IPS DF 6.9 (cell line): ENCODE measurements around the gene KCNIP2.

Experiments used
- DNase-seq: peaks from one replicate; pipeline ENCODE4 v3.0.0-alpha.2; 2013; ENCODE audit warnings: low read depth, low spot score
- H3K27ac ChIP-seq: one replicate; pipeline ENCODE4 v1.5.1; 2013; ENCODE audit warnings: low read length, control low read depth
- H3K27me3 ChIP-seq: 2 replicates; pipeline ENCODE4 v1.6.1; 2013; ENCODE audit warnings: mild to moderate bottlenecking, low read length; ENCODE audit not compliant: control insufficient read depth, insufficient read depth
- H3K36me3 ChIP-seq: 2 replicates; pipeline ENCODE4 v1.6.1; 2013; ENCODE audit warnings: low read length; ENCODE audit not compliant: control insufficient read depth, insufficient read depth
- H3K4me1 ChIP-seq: 2 replicates; pipeline ENCODE4 v1.6.1; 2013; ENCODE audit warnings: low read length; ENCODE audit not compliant: control insufficient read depth, insufficient read depth
- H3K4me3 ChIP-seq: 2 replicates; pipeline ENCODE4 v1.5.1; 2013; ENCODE audit warnings: mild to moderate bottlenecking, low read length
- H3K9me3 ChIP-seq: 2 replicates; pipeline ENCODE4 v1.6.1; 2013; ENCODE audit warnings: low read length, inconsistent platforms; ENCODE audit not compliant: control insufficient read depth, insufficient read depth
- WGBS: extraction: QIAGEN DNeasy Blood & Tissue Kit; methylation state at CpG from one replicate; pipeline ENCODE4 v1.1.7; 2013; ENCODE audit warnings: mixed read lengths, missing lambda C conversion rate; ENCODE audit not compliant: insufficient read length, insufficient coverage; 5-methylcytosine and 5-hydroxymethylcytosine counted together

Gene KCNIP2

DNA sequence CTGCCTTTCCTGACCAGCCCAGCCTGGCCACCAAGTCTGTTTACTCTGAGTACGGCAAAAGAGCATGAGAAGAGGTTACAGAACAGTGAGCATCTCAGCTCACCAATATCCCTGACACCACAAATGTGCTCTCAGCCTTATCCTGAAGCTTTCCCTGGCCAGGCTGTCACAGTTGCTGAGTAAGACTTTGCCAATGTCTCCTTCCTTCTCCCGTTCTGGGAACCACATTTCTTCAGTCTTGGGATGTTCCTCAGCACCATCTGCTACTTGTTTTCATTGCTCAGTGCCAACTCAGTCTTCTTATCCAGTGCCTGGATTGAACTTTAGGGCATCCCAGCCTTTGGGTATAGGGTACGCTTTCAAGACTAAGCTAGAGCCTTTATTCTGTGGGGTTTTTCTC lies 7.1 kb upstream of the KCNIP2 start:
- Histone ChIP-seq H3K4me1 (no peaks in the 10 kb centered on the region), H3K27ac (no peak overlapping the region), H3K27me3 (no peaks in the 10 kb centered on the region), H3K36me3 (no peaks in the 10 kb centered on the region), H3K4me3 (no peak overlapping the region), H3K9me3 (no peaks in the 10 kb centered on the region)
- DNase-seq, result no peak
- WGBS, result no CpG with 5 or more reads among the region's 3 CpGs

DNA sequence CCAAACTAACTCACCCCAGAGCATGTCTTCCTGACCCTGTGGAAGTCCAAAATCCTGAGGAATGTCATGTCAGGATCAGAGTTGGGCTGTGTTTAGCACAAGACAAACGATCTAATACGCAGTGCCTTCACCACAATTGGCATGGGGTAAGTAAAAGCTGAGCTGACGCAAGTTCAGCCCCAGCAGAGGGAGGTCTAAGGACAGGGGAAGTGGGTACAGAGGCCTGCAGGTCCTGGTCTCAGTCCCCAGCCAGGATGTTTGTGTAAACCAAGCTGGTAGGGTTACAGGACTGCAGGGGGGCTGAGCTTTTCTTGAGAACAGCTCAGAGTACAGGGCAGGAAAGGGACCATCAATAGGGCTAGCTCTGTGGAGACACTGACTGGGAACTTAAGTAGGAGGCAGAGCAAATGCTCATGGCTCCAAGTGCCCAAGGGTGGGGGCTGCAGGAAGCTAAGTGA lies 5.3 kb upstream of the KCNIP2 start:
- H3K4me3 ChIP-seq, result no peak overlapping the region
- no peaks in the 10 kb centered on the region for H3K27me3 ChIP-seq
- WGBS, result no CpG with 5 or more reads among the region's 3 CpGs
- no peak overlapping the region for H3K27ac ChIP-seq
- DNase-seq, result no peak
- no peaks in the 10 kb centered on the region for H3K36me3 ChIP-seq
- no peaks in the 10 kb centered on the region for H3K4me1 ChIP-seq
- H3K9me3 ChIP-seq, result no peaks in the 10 kb centered on the region

DNA sequence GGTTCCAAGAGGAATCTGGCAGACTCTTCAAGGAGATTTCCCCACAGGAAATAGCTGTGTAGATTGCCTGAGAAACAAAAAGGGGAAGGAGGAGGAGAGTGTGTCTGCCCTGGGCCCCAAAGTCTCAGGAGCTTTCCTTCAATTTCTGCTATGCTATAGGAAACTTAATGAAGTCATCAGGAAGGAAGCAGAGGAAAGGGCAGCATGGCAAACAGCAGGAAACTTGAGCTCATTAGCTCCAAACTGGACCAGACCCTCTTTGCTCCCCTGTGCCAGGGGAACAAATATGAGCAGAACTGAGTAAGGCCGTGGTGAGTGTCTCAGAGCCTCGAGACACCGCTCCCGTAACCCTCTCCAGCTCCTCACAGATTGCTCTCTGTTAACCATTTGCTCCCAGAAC lies 4.8 kb upstream of the KCNIP2 start:
- H3K27me3 ChIP-seq, result no peaks in the 10 kb centered on the region
- no peak for DNase-seq
- H3K36me3 ChIP-seq, result no peaks in the 10 kb centered on the region
- H3K4me1 ChIP-seq, result no peaks in the 10 kb centered on the region
- no CpG with 5 or more reads among the region's 4 CpGs for WGBS
- no peak overlapping the region for H3K4me3 ChIP-seq
- H3K9me3 ChIP-seq, result no peaks in the 10 kb centered on the region
- no peak overlapping the region for H3K27ac ChIP-seq

DNA sequence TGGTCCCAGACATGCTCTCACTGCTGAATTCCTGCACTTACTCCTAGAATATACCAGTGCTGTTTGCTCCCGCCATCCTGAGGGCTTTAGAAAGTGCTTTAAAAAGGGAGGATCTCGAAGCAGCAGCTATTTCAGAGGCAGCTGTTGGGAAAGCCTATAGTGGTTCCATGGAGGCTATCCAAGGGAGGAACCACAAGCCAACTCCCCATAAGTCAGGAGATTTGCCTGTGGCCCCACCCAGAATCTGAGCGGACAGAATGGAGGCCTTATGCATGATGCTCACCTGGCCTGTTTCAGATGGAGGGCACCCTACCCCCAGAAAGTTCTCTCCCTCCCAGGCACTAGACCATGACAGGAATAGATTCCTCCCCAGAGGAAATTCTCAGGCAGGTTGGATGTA lies 2.3 kb upstream of the KCNIP2 start:
- Histone ChIP-seq H3K9me3 (no peaks in the 10 kb centered on the region), H3K4me3 (no peak overlapping the region), H3K4me1 (peaks cover 3% of the 10 kb centered on the region; the same call in 1 of the 2 replicates), H3K27ac (no peak overlapping the region), H3K27me3 (no peaks in the 10 kb centered on the region; the same call in 1 of the 2 replicates), H3K36me3 (no peaks in the 10 kb centered on the region)
- WGBS, result no CpG with 5 or more reads among the region's 3 CpGs
- no peak for DNase-seq

DNA sequence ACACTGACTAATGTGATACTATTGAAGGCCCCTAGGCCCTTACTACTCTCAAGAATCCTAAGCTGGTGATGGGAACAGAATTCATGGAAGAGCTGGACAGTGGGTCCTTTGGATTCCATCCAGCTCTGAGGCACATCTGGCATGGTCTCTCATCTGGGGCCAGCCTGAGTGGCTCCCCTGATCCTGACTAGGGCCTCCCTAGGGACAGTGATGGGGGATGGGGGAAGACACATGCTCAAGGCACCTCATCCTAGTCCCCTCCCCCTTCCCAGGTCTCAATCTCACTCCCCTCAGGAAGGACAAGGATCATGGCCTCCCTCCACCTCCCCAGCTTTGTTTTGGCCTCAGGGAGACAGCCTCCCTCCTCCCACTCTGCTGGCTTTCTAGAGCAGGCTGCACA lies 1.8 kb downstream of the KCNIP2 start:
- Histone ChIP-seq H3K27ac (no peak overlapping the region), H3K36me3 (no peaks in the 10 kb centered on the region), H3K4me1 (peaks cover 4% of the 10 kb centered on the region; the same call in 1 of the 2 replicates), H3K9me3 (no peaks in the 10 kb centered on the region), H3K27me3 (no peaks in the 10 kb centered on the region; the same call in 1 of the 2 replicates), H3K4me3 (no peak overlapping the region)
- no peak for DNase-seq

DNA sequence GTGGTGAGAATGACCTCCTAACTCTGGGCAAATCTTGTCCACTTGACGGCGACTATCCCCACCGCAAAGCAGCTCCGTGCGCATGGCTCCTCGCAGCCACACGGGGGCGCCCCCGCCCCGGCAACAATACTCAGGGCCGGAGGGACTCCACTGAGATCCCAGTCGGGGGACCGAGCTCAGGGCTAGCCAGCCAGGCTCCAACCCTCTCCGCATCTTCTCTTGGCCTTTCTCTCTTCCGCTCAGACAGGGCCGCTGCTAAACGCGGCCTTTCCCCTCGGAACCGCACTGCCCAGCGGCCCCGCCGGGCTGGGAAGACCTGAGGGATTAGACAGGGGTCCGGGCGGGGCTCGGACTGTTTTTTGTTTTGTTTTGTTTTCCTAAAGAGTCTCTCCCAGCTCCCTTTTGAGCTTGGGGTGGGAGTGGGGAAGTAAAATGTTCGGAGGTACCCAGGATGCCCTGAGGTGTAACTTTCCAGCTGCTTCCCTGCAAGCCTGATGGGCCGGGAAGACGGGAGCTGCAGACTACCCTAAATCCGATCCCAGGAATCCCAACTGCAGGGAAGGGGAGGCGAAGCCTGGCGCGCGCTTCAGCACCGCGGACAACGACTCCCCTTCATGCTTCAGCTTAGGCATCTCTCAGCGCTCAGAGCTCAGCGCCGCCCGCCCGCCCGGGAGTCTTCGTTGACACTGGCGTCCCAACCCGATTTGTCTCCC lies 2.7 kb downstream of the KCNIP2 start:
- no peak overlapping the region for H3K27ac ChIP-seq
- WGBS, result no CpG with 5 or more reads among the region's 46 CpGs

DNA sequence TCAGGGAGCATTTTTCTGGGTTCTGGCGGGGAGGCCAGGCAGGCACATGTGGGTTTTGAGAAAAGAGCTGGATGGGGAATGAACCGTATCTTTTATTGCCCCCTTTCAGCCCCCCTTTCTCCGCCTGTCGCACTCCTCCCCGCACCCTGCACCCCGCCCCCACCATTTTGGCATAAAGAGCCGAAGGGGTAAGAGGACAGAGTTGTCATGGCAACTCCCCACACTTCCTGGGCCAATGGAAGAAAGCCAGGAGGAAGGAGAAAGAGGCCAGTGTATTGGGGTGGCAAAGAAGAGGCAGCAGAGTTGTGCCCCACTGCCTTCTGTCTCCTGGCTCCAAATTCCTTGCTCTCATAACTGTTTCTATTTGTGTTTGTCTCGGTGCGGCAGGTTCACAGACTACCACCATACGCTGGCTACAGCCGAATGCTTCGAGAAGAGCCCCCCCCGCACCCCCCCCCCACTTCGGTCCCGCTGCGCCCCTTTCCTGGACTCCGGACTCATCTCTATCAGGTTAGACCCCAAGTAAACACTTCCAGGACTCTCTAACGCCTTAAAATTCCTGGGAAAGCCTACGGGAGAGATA lies 3.4 kb downstream of the KCNIP2 start:
- no peaks in the 10 kb centered on the region; the same call in 1 of the 2 replicates for H3K27me3 ChIP-seq

More for the DNA sequence above, 2.7 kb downstream of the KCNIP2 start:
- Histone ChIP-seq H3K4me1 (peaks cover 4% of the 10 kb centered on the region; the same call in 1 of the 2 replicates), H3K27me3 (no peaks in the 10 kb centered on the region; the same call in 1 of the 2 replicates), H3K9me3 (no peaks in the 10 kb centered on the region), H3K36me3 (no peaks in the 10 kb centered on the region), H3K4me3 (peak overlapping the region; percentile 15; the same call in 1 of the 2 replicates)
- DNase-seq, result peak; percentile 84

DNA sequence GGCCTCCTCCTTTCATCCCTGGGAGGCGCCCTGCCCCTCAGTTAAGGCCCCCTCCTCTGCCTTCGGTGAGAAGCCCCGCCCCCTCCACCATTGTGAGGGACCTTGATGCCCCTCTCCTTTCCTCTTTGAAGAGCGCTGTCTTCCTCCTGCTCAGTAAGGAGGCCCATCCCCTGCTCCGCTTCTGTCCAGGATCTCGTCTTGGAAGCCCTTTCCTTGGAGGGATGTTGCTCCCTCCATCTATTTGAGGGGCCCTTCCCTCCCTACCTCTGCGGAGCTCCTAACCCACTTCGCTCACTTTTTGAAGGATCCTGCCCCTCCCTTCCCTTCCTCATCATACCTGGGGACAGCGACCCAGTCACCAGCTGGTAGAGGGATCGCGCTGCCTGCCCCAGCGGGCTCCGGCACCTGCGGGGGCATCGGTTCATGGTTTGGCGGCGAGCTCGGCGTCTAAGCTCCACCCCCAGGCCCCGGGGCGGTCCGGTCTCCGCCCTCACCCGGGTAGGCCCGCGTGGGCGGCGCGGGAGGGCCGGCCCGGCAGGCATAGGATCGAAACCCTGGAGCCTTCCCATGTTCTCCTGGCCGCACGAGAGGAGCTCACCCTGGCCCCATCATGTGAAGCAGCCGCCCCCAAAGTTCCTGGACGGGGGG lies 4.1 kb downstream of the KCNIP2 start:
- no CpG with 5 or more reads among the region's 36 CpGs for WGBS
- Histone ChIP-seq H3K9me3 (no peaks in the 10 kb centered on the region), H3K4me3 (peak overlapping the region; percentile 67; the same call in 1 of the 2 replicates), H3K4me1 (peaks cover 4% of the 10 kb centered on the region; the same call in 1 of the 2 replicates), H3K27ac (no peak overlapping the region), H3K36me3 (no peaks in the 10 kb centered on the region), H3K27me3 (no peaks in the 10 kb centered on the region; the same call in 1 of the 2 replicates)
- no peak for DNase-seq

More for the DNA sequence above, 3.4 kb downstream of the KCNIP2 start:
- Histone ChIP-seq H3K4me3 (peak overlapping the region; percentile 67; the same call in 1 of the 2 replicates), H3K27ac (no peak overlapping the region), H3K9me3 (no peaks in the 10 kb centered on the region), H3K36me3 (no peaks in the 10 kb centered on the region), H3K4me1 (peaks cover 4% of the 10 kb centered on the region; the same call in 1 of the 2 replicates)
- peak; percentile 54 for DNase-seq
- WGBS, result no CpG with 5 or more reads among the region's 19 CpGs

DNA sequence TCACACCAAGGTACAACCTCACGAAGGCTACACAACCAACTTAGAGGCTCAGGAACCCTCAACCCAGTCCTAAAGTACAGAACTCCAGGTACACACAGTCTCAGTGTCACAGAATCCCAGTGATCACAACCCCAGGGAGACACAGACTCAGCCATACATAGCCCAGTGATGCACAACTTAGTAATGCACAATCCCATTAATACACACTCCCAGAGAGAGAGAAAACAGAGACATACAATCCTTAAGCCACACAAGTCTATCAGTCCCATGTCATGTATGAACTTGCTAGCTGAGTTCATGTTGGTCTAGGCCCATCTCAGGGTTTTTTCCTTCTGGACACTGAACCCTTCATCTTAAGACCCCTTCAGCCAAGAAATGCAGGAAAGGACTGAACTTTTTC lies 4.6 kb downstream of the KCNIP2 start:
- WGBS, result no CpG with 5 or more reads among the region's 1 CpG
- DNase-seq, result no peak
- H3K27me3 ChIP-seq, result no peaks in the 10 kb centered on the region; the same call in 1 of the 2 replicates
- no peak overlapping the region for H3K27ac ChIP-seq
- peaks cover 4% of the 10 kb centered on the region; the same call in 1 of the 2 replicates for H3K4me1 ChIP-seq
- no peaks in the 10 kb centered on the region for H3K36me3 ChIP-seq
- no peaks in the 10 kb centered on the region for H3K9me3 ChIP-seq
- H3K4me3 ChIP-seq, result peak overlapping the region; percentile 67; the same call in 1 of the 2 replicates

DNA sequence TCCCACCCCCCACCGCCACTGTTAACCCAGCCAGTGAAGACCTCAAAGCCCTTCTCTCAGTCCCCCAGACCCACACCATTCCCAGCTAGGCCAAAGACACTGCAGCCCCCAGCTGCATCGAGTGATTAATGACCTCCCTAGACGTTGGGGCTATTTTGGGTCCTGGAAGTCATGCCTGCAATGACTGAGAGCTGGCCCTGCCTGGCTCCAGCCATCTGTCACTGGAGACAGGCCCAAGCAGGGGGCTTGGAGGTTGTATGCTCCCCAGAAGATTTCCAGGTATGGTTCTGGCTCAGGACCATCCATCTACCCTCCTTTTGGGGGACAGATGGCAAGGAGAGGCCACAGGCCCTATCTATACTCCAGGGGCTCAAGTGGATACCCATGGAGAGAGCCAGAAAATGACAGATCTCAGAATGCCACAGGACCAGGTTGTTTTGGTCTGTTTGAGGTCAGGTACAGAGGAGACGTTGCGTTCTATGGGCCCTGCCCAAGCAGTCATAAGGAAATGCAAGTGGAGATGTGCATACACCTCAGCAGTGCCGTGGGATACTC lies 5.1 kb downstream of the KCNIP2 start:
- Histone ChIP-seq H3K4me3 (no peak overlapping the region), H3K27me3 (no peaks in the 10 kb centered on the region; the same call in 1 of the 2 replicates), H3K9me3 (no peaks in the 10 kb centered on the region), H3K4me1 (peaks cover 4% of the 10 kb centered on the region; the same call in 1 of the 2 replicates), H3K36me3 (no peaks in the 10 kb centered on the region), H3K27ac (no peak overlapping the region)
- WGBS, result no CpG with 5 or more reads among the region's 6 CpGs
- no peak for DNase-seq
